PFSK-1 (cell line): ENCODE data around the gene REXO4.

ENCODE experiments used
- POLR2AphosphoS5 ChIP-seq: IDR thresholded peaks from 2 replicates; pipeline ENCODE4 v1.6.1; 2012; ENCODE audit warnings: low read depth, mild to moderate bottlenecking, control low read depth, low read length, moderate library complexity
- TF ChIP-seq, protein P1 (sequence below), 2 experiments: IDR thresholded peaks; 2 replicates each; pipeline versions ENCODE4 v1.6.1 to v1.8.0; 2011 to 2012; ENCODE audit warnings: low read depth in 2 of 2, low read length in 2 of 2, control low read depth in 1 of 2, inconsistent platforms in 1 of 2, mild to moderate bottlenecking in 1 of 2, moderate library complexity in 1 of 2; ENCODE audit not compliant: insufficient read depth in 1 of 2

DNA sequence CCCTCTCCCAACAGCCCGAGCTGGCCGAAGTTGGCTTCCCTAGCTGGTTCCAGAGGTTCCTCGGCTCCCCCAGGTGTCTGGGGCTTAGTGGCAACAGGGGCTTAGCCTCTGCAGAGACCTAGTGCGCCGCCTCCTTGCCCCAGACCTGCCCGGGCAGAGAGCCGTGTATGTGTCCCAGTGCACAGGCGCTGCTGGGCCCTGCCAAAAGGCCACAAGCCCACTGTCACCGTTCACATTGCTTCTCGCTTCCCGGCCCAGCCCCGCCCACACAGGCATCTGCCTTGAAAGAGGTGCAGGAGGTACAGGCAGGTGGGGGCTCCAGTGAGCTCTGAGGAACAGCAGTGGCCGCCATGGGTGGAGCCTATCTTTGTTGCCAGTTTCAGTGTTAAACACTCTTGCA is 39.4 kb upstream of the REXO4 start:
- TF ChIP-seq POLR2AphosphoS5 = no peak
- TF ChIP-seq, protein P1, sequence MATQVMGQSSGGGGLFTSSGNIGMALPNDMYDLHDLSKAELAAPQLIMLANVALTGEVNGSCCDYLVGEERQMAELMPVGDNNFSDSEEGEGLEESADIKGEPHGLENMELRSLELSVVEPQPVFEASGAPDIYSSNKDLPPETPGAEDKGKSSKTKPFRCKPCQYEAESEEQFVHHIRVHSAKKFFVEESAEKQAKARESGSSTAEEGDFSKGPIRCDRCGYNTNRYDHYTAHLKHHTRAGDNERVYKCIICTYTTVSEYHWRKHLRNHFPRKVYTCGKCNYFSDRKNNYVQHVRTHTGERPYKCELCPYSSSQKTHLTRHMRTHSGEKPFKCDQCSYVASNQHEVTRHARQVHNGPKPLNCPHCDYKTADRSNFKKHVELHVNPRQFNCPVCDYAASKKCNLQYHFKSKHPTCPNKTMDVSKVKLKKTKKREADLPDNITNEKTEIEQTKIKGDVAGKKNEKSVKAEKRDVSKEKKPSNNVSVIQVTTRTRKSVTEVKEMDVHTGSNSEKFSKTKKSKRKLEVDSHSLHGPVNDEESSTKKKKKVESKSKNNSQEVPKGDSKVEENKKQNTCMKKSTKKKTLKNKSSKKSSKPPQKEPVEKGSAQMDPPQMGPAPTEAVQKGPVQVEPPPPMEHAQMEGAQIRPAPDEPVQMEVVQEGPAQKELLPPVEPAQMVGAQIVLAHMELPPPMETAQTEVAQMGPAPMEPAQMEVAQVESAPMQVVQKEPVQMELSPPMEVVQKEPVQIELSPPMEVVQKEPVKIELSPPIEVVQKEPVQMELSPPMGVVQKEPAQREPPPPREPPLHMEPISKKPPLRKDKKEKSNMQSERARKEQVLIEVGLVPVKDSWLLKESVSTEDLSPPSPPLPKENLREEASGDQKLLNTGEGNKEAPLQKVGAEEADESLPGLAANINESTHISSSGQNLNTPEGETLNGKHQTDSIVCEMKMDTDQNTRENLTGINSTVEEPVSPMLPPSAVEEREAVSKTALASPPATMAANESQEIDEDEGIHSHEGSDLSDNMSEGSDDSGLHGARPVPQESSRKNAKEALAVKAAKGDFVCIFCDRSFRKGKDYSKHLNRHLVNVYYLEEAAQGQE (IDR thresholded peaks at IDR 0.05; ENCODE audit: insufficient read depth in 1 of 2, low read depth in 2 of 2, low read length in 2 of 2) = no peak
